Ectodermal cell (in vitro differentiated cells): ENCODE data around the gene SEC62.
"Not testable (repeated sequence)": the region's sequence is repeated elsewhere in the genome, so short reads cannot be mapped to it uniquely, and the experiment has no call there.

ENCODE experiments used
- H3K27ac ChIP-seq: 2 replicates; pipeline ENCODE4 v1.7.0; 2013; ENCODE audit warnings: mild to moderate bottlenecking, low read depth, low read length; ENCODE audit not compliant: insufficient read depth, poor library complexity, severe bottlenecking
- H3K27me3 ChIP-seq: 2 replicates; pipeline ENCODE4 v1.7.0; 2013; ENCODE audit warnings: mild to moderate bottlenecking, low read length; ENCODE audit not compliant: insufficient read depth, control insufficient read depth, poor library complexity, severe bottlenecking
- H3K36me3 ChIP-seq: one replicate; pipeline ENCODE4 v1.7.0; 2013; ENCODE audit warnings: low read length; ENCODE audit not compliant: control insufficient read depth, insufficient read depth
- H3K4me1 ChIP-seq: one replicate; pipeline ENCODE4 v1.7.0; 2013; ENCODE audit warnings: low read length; ENCODE audit not compliant: control insufficient read depth, insufficient read depth
- H3K4me3 ChIP-seq: 2 replicates; pipeline ENCODE4 v1.7.0; 2013; ENCODE audit warnings: low read depth, low read length, control low read depth; ENCODE audit not compliant: insufficient read depth
- H3K9me3 ChIP-seq: 2 replicates; pipeline ENCODE4 v1.7.0; 2013; ENCODE audit warnings: mild to moderate bottlenecking, low read length, moderate library complexity; ENCODE audit not compliant: control insufficient read depth
- WGBS, 2 experiments: methylation state at CpG; one replicate each; pipeline ENCODE4 v1.1.7; 2013; ENCODE audit warnings: missing lambda C conversion rate in 2 of 2; 5-methylcytosine and 5-hydroxymethylcytosine counted together

Gene SEC62

DNA sequence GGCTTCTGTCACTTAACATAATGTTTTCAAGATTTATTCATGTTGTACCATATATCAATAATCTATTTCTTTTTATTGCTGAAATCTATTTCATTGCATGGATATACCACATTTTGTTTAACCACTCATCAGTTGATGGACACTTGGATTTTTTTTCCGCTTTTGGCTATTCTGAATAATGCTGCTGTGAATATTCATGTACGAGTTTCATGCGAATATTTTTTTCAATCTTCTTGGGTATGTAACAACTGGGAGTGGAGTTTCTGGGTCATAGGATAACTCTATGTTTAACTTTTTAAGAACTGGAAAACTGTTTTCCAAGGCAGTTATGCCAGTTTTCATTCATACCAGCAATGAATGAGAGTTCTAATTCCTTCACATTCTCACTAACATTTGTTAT is 49.5 kb downstream of the SEC62 start:
- Histone ChIP-seq H3K27ac (no peak overlapping the region), H3K4me3 (no peak overlapping the region), H3K9me3 (no peaks in the 10 kb centered on the region), H3K4me1 (no peaks in the 10 kb centered on the region), H3K27me3 (no peaks in the 10 kb centered on the region), H3K36me3 (no peaks in the 10 kb centered on the region)
- 91 to 95% methylated on average over 3 of the region's 3 CpGs for WGBS, 2 experiments

DNA sequence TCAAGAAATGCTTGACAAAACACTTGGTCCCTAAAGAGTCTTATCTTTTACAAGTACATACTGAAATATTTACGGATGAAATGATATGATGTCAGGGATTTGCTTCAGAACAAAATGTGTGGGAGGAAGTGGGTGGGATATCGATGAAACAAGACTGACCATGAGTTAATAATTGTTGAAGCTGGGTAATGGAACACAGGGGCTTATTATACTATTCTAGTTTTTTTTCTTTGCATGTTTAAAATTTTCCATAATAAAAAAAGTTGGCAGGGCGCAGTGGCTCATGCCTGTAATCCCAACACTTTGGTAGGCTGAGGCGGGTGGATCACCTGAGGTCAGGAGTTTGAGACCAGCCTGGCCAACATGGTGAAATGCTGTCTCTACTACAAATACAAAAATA is 52.7 kb downstream of the SEC62 start:
- not testable (repeated sequence) for H3K4me3 ChIP-seq, H3K9me3 ChIP-seq, H3K36me3 ChIP-seq, H3K27ac ChIP-seq, H3K4me1 ChIP-seq, H3K27me3 ChIP-seq
- 94 to 95% methylated on average over 4 of the region's 4 CpGs for WGBS, 2 experiments

DNA sequence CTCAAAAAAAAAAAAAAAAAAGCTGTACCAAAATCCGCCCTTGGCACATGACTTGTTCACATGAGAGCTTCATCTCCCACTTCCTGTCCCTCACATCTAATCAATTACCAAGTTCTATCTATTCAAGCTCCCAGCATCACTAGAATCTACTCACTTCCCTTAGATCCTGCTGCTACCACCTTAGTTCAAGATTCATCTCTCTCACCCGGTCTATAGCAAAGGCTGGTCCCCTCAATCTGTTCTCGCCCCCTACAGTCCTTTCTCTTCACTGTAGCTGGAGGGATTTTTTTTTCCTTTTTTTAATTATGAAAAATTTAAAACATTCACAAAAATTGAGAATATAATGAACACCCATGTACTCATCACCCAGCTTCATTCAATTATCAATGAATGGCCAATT is 54.5 kb downstream of the SEC62 start:
- WGBS, 2 experiments = 75 to 80% methylated on average over 2 of the region's 3 CpGs
- Histone ChIP-seq H3K9me3 (no peaks in the 10 kb centered on the region), H3K4me3 (no peak overlapping the region), H3K27ac (no peak overlapping the region), H3K27me3 (no peaks in the 10 kb centered on the region), H3K36me3 (no peaks in the 10 kb centered on the region), H3K4me1 (no peaks in the 10 kb centered on the region)

DNA sequence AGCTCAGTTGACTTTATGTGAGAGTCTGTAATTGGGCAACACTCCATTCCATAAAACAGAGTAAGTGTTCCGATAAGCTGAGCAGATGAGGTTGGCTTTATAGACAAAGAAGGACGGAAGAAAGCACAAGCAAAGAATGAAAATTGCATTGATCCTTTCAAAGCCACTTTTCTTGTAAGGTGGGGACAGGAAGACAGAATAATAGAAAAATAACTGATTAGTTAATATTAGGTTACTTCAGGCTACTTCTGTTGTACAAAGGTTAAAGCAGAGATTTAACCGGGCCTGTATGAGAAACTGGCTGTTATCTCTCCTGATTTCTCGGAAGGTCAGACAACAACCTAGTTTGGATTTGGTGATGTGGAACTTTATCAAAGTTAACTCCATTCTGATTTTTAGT is 55.7 kb downstream of the SEC62 start:
- Histone ChIP-seq H3K4me1 (no peaks in the 10 kb centered on the region), H3K27ac (no peak overlapping the region), H3K9me3 (no peaks in the 10 kb centered on the region), H3K4me3 (no peak overlapping the region), H3K36me3 (no peaks in the 10 kb centered on the region), H3K27me3 (no peaks in the 10 kb centered on the region)
- 93 to 100% methylated on average over 4 of the region's 4 CpGs for WGBS, 2 experiments

DNA sequence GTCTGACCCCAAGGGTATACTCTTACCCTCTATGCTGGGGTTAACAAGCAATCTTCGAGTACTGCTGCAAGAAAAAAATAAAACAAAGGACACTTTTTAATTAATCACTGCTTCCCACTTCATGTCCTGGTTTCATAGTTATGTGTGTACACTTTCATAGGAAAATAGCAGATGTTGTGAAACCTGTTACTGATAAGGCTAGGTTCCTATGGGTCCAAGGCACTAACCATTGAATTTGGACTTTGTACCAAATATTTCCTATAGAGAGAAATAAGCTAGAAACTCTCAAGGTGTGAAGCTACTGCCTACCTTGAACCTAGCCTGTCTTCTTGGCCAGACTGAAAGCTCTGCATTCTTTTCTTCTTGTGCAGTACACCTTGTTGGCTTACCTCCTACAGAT is 56.6 kb downstream of the SEC62 start:
- no peaks in the 10 kb centered on the region for H3K36me3 ChIP-seq
- 100% methylated on average over 1 of the region's 1 CpG for WGBS, 2 experiments

DNA sequence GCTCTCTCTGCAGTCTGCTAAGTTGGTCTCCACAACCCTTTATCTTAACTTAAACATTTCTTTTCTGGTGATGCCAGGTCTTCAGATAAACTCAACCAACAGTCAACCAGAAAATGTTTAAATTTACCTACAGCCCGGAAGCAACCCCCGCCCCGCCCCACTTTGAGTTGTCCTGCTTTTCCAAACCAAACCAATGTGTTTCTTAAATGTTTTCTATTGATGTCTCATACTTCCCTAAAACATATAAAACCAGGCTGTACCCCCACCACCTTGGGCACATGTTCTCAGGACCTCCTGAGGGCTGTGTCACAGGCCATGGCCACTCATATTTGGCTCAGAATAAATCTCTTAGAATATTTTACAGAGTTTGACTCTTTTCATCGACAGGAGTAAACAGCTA is 58.0 kb downstream of the SEC62 start:
- Histone ChIP-seq H3K27me3 (no peaks in the 10 kb centered on the region), H3K9me3 (no peaks in the 10 kb centered on the region), H3K4me3 (no peak overlapping the region), H3K27ac (no peak overlapping the region), H3K36me3 (no peaks in the 10 kb centered on the region), H3K4me1 (no peaks in the 10 kb centered on the region)
- WGBS, 2 experiments = 84 to 96% methylated on average over 4 of the region's 4 CpGs

More for the DNA sequence above, 56.6 kb downstream of the SEC62 start:
- H3K27me3 ChIP-seq = no peaks in the 10 kb centered on the region
- H3K4me3 ChIP-seq = no peak overlapping the region
- no peaks in the 10 kb centered on the region for H3K9me3 ChIP-seq
- no peaks in the 10 kb centered on the region for H3K4me1 ChIP-seq
- H3K27ac ChIP-seq = no peak overlapping the region

DNA sequence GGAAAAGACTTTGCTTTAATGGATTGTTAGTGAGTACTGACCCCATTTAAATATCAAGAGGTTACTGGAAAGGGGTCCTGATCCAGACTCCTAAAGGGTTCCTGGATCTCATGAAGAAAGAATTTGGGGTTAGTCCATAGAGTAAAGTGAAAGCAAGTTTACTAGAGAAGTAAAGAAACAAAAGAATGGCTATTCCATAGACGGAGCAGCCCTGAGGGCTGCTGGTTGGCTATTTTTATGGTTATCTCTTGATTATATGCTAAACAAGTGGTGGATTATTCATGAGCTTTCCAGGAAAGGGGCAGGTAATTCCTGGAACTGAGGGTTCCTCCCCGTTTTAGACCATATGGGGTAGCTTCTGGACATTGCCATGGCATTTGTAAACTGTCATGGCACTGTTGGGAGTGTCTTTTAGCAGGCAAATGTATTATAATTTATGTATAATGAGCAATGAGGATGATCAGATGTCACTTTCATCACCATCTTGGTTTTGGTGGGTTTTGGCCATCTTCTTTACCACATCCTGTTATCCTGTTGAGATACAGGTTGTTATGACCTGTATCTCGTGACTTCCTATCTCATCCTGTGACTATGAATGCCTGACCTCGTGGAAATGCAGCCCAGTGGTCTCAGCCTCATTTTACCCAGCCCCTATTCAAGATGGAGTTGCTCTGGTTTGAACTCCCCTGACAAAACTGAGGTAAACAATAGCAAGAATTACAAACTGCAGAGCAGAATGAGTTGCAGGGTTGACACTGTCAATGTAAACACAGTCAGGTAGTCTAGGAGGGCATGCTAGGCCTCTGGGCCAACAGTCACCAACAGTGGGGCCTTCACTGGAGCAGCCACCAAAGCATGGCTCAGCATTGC is 60.9 kb downstream of the SEC62 start:
- Histone ChIP-seq H3K4me1 (no peaks in the 10 kb centered on the region), H3K27ac (no peak overlapping the region), H3K36me3 (no peaks in the 10 kb centered on the region), H3K9me3 (no peaks in the 10 kb centered on the region), H3K4me3 (no peak overlapping the region), H3K27me3 (no peaks in the 10 kb centered on the region)
- WGBS, 2 experiments = 89 to 92% methylated on average over 4 of the region's 4 CpGs

DNA sequence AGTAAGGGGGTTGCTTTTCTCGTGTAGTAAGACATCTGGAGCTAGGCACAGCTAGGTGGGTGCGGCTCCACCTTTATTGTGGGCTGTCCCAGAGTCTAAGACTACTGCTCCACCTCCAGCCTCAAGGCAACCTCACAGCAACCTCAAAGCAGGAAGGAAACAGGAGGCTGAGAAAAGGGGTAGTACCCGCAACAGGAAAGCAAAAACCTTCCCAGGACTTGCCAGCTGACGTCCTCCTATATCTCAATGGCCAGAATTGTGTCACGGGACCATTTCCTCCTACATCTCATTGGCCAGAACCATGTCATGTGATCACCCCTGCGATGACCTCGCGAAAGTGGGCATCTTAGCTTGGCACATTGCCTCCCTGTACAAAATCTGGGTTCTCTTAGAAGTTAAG is 66.9 kb downstream of the SEC62 start:
- Histone ChIP-seq H3K27me3 (peaks cover 13% of the 10 kb centered on the region), H3K27ac (no peak overlapping the region), H3K9me3 (no peaks in the 10 kb centered on the region), H3K4me3 (no peak overlapping the region), H3K4me1 (no peaks in the 10 kb centered on the region), H3K36me3 (no peaks in the 10 kb centered on the region)
- 88 to 92% methylated on average over 8 of the region's 8 CpGs for WGBS, 2 experiments

DNA sequence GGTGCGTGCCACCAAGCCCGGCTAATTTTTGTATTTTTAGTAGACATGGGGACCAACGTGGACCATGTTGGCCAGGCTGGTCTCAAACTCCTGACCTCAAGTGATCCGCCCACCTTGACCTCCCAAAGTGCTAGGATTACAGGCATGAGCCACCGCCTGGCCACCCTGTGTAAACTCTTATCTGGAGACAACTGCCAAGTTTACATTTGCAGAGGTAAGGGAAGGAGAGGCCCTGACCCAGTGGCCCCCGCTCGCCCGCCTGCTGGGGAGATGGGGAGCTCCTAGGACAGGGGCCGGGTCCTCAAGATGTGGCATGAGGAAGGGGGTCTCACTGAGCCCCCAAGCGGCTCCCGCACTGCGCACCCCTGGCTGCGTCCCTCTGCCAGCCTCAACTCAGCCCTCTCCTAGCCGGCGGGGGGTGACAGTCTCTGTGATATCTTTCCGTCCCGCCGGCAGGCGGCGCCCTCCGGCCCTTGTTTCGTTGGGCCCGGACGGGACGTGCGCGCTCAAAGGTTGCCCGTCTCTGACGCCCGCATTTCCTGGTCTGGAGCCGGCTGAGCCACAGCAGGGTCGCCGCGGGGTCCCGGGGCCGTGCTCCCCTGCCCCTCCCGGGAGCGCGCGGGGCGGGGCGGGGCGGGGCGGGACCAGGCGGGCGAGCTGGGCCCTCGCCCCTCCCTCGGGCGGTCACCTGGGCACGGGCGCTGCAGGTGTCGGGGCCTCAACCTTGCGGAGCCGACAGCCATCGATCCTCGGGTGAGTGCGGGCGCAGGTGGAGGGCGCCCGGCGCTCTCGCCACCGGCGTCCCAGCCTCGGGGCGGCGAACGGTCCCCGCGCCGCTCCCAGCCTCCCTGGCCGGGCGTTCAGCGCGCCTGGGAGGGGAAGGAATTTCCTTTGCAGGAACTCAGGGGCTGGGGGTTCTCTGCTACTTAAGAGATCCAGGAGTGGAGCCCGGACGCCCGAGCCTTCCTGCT is 71.1 kb downstream of the SEC62 start, which contains the start of gene GPR160:
GPR160 (plus strand) TSS at position 533 of the 971 bp plus-strand sequence. CDS start 45,978 bp downstream, outside the sequence.
- 7% methylated on average over 78 of the region's 78 CpGs for WGBS, 2 experiments
- Histone ChIP-seq H3K4me3 (peak within 1 kb of the TSS; percentile 58), H3K27ac (no peak within 1 kb of the TSS), H3K36me3 (no peaks in the 10 kb centered on the region), H3K27me3 (peaks cover 46% of the 10 kb centered on the region), H3K9me3 (no peaks in the 10 kb centered on the region), H3K4me1 (peaks cover 4% of the 10 kb centered on the region)
